Activated T-helper 1 cell treated with anti-CD3 and anti-CD28 coated beads, Interleukin-12 subunit alpha, Interleukin-12 subunit beta, Interleukin-2, Interleukin-4 antibody, amounts not matched to agents 30 ng/mL and 10 ng/mL and 1 ng/mL, durations not matched to agents 14 hours and 24 hours and 36 hours (primary cell): ENCODE measurements around the gene WIPF2. TPM values are rescaled to one million over a fixed set of nuclear protein-coding genes. Genes with fewer than 3 reads are reported as not detected.
"Not testable (repeated sequence)": the region's sequence is repeated elsewhere in the genome, so short reads cannot be mapped to it uniquely, and the experiment has no call there.

ENCODE experiments used
- DNase-seq: peaks from one replicate; pipeline ENCODE4 v3.0.0; 2021; ENCODE audit warnings: low spot score
- H3K27ac Mint-ChIP-seq: one replicate; pipeline ENCODE4 v1.8.0; 2021; ENCODE audit warnings: mild to moderate bottlenecking, mixed read lengths
- H3K27me3 Mint-ChIP-seq: one replicate; pipeline ENCODE4 v1.8.0; 2022; ENCODE audit warnings: mild to moderate bottlenecking, moderate library complexity, mixed read lengths; ENCODE audit not compliant: insufficient read depth
- H3K36me3 Mint-ChIP-seq: one replicate; pipeline ENCODE4 v1.8.0; 2021; ENCODE audit warnings: low read depth, mixed read lengths
- H3K4me1 Mint-ChIP-seq: one replicate; pipeline ENCODE4 v1.8.0; 2021; ENCODE audit warnings: low read depth, mixed read lengths
- H3K4me3 Mint-ChIP-seq: one replicate; pipeline ENCODE4 v1.8.0; 2021; ENCODE audit warnings: mild to moderate bottlenecking, moderate library complexity, mixed read lengths
- H3K9me3 Mint-ChIP-seq: one replicate; pipeline ENCODE4 v1.8.0; 2021; ENCODE audit warnings: mixed read lengths
- intact Hi-C: fragments of 100-400 bp; cut with micrococcal nuclease; formaldehyde crosslinking; loops from one replicate; pipeline ENCODE4 v1.15.1; 2024
- total RNA-seq: library from RNA; stranded (reverse); gene quantifications from 2 replicates; pipeline ENCODE4 v1.2.3, GENCODE V29; 2022

Gene WIPF2
- total RNA-seq, 1 donor from 2014 or later, result 25.8 TPM

DNA sequence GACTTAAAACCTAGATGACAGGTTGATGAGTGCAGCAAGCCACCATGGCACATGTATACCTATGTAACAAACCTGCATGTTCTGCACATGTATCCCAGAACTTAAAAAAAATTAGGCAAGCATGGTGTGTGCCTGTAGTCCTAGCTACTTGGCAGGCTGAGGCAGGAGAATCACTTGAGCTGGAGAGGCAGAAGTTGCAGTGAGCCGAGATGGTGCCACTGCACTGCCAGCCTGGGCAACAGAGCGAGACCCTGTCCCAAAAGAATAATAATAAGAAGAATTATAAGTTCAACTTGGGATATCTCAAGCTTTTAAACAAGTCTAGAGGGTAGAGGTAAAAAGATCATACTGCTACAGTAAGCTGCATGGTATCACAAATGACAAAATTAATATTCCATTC is 78.4 kb downstream of the WIPF2 start:
- Mint-ChIP-seq H3K27ac (no peak overlapping the region), H3K36me3 (peaks cover 49% of the 10 kb centered on the region), H3K4me1 (peaks cover 26% of the 10 kb centered on the region), H3K9me3 (no peaks in the 10 kb centered on the region), H3K4me3 (no peak overlapping the region), H3K27me3 (no peaks in the 10 kb centered on the region)
- no peak for DNase-seq
- intact Hi-C loops, result no loop called here

DNA sequence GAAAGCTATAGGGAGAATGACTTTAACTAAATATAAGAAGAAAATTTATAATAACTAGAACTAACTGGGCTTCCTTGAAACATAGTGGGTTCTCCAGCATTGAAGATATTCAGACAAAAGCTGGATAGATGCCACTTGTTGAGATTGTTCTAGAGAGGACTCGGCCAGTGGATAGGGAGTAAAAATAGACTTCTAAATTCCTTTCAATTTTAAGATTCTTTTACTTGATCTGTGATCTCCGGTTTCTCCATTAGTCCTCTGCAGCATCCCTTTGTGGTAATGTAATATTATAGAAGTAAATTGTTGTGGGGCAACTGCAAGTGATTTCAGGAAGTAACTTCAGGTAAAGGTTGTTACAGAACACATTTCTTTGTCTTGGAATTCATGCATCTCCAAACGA is 79.6 kb downstream of the WIPF2 start:
- Mint-ChIP-seq H3K27me3 (no peaks in the 10 kb centered on the region), H3K36me3 (peaks cover 51% of the 10 kb centered on the region)

DNA sequence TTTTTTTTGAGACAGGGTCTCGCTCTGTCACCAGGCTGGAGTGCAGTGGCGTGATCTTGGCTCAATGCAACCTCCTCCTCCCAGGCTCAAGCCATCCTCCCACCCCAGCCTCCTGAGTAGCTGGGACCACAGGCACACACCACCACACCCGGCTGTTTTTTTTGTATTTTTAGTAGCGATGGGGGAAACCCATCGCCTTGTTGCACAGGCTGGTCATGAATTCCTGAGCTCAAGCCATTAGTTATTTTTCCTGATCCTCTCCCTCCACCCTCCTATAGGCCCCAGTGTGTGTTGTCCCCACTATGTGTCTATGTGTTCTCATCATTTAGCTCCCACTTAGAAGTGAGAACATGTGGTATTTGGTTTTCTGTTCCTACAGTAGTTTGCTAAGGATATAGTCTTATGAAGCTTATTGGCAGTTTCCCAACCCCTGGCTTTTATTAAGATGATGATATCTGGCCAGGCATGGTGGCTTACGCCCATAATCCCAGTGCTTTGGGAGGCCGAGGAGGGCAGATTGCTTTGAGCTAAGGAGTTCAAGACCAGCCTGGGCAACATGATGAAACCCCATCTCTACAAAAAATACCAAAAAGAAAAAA is 80.2 kb downstream of the WIPF2 start:
- H3K27me3 Mint-ChIP-seq, H3K9me3 Mint-ChIP-seq, intact Hi-C loops, H3K4me3 Mint-ChIP-seq, DNase-seq: not testable (repeated sequence)
- Mint-ChIP-seq H3K4me1 (peaks cover 38% of the 10 kb centered on the region), H3K27ac (peak overlapping the region; percentile 9), H3K36me3 (peaks cover 52% of the 10 kb centered on the region)

More for the DNA sequence above, 79.6 kb downstream of the WIPF2 start:
- H3K27ac Mint-ChIP-seq, result no peak overlapping the region
- H3K4me1 Mint-ChIP-seq, result peaks cover 33% of the 10 kb centered on the region
- intact Hi-C loops, result no loop called here
- no peaks in the 10 kb centered on the region for H3K9me3 Mint-ChIP-seq
- no peak for DNase-seq
- no peak overlapping the region for H3K4me3 Mint-ChIP-seq

DNA sequence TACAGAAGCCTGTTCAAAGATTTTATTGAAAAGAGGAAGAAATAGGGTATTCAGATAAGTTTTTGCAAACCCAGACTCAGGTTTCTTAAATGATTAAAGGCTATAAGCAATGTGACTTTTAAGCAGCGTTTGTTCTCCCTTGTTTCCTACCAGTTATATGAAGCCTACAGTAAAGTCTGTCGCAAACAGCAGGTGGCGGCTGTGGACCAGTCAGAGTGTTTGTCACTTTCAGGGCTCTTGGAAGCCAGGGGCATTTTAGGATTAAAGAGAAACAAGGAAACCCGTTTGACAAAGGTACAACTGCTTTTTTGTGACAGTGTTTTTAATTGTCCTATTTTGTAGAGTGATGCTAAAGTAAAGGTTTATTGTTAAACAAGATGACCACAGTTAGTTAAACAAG is 82.2 kb downstream of the WIPF2 start:
- DNase-seq, result no peak
- H3K27ac Mint-ChIP-seq, result no peak overlapping the region
- intact Hi-C loops, result no loop called here
- peaks cover 31% of the 10 kb centered on the region for H3K4me1 Mint-ChIP-seq
- H3K36me3 Mint-ChIP-seq, result peaks cover 38% of the 10 kb centered on the region
- H3K27me3 Mint-ChIP-seq, result no peaks in the 10 kb centered on the region
- no peak overlapping the region for H3K4me3 Mint-ChIP-seq
- no peaks in the 10 kb centered on the region for H3K9me3 Mint-ChIP-seq

DNA sequence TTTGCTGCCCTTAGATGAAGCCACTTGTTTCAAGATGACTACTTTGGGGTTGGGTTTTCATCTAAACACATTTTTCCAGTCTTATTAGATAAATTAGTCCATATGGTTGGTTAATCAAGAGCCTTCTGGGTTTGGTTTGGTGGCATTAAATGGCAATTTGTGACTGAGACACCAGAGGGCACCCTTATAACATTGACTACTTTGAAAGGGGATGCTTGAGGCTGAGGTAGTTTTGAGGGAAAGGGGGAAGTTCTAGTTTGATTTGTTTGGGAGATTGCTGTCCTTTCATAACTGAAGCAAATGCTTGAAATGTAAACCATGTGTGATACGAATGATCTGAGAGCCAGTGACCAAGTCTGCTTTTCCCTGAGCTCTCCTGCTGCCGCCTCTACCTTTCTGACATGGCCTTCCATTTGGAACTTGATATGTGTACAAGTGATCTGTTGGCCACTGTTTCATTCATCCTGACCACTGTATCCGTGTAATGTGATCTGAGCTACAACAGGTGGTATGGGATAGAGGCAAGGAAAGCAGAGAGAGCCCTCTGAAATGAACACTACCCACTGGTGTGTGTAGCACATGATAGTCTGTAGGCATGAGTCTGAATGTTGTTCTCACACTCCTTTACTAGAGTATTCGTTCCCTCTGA is 84.0 kb downstream of the WIPF2 start:
- Mint-ChIP-seq H3K27ac (no peak overlapping the region), H3K9me3 (no peaks in the 10 kb centered on the region), H3K36me3 (peaks cover 27% of the 10 kb centered on the region), H3K27me3 (no peaks in the 10 kb centered on the region), H3K4me3 (no peak overlapping the region), H3K4me1 (peaks cover 22% of the 10 kb centered on the region)
- intact Hi-C loops, result loop anchor here (1.0 kb wide), 2 partner anchors 19 to 52 kb away; no protein-coding TSS in a partner anchor
- DNase-seq, result peak; percentile 25

DNA sequence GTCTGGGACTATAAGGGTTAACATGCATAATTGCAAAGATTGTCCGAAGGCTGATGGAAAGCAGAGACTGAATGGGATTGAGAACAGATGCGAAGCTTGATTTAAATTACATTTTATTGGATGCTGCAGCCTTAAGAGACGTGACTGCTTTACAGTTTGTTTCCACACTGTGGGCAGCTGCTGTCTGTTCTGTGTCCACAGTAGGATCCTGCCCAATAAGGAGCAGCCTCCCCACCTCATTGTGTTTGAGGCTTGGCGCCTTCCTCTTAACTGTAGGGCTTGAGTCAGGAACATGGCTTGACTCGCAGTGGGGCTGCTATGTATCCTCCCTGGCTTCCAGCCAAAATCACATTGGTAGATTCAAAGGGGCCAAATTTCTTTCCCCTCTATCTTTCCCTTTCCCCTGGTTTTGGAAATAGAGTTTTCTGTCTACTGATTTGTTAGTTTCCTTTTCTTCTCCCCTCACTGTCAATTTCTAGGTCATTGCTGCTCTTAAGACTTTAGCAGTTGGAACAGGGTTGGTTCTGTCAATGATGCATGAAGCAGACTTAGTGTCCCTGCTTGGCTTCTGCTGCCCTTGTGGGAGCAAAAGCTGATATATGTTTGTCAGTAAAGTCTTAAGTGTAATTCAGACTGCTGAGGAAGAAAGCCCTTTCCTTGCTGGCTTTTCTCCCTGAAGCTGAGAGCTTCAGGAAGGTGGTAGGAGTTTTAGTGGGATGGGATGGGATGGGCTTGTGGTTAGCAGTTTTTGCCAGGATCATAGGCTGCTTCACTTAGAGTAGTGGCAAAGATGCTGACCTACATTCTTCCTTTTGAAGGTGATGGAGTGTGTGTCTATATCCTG is 84.8 kb downstream of the WIPF2 start:
- Mint-ChIP-seq H3K4me3 (no peak overlapping the region), H3K4me1 (peaks cover 22% of the 10 kb centered on the region), H3K27me3 (no peaks in the 10 kb centered on the region), H3K36me3 (peaks cover 25% of the 10 kb centered on the region), H3K9me3 (no peaks in the 10 kb centered on the region), H3K27ac (no peak overlapping the region)
- no peak for DNase-seq
- intact Hi-C loops, result loop anchor here (1.0 kb wide), 2 partner anchors 18 to 51 kb away; no protein-coding TSS in a partner anchor

DNA sequence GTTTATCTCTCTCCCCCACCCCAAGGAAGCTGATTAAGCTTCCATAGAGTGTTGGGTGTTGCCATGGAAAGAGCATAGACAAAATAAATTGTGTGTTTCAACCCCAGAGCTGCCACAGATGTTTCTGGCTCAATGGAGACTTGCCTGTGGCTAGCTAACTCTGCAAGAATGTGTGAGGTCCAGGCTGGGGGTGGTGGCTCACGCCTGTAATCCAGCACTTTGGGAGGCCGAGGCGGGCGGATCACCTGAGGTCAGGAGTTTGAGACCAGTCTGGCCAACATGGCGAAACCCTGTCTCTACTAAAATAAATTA is 85.4 kb downstream of the WIPF2 start:
- H3K9me3 Mint-ChIP-seq, H3K27ac Mint-ChIP-seq, DNase-seq, intact Hi-C loops, H3K4me3 Mint-ChIP-seq, H3K27me3 Mint-ChIP-seq: not testable (repeated sequence)
- Mint-ChIP-seq H3K36me3 (peaks cover 22% of the 10 kb centered on the region), H3K4me1 (peaks cover 22% of the 10 kb centered on the region)

DNA sequence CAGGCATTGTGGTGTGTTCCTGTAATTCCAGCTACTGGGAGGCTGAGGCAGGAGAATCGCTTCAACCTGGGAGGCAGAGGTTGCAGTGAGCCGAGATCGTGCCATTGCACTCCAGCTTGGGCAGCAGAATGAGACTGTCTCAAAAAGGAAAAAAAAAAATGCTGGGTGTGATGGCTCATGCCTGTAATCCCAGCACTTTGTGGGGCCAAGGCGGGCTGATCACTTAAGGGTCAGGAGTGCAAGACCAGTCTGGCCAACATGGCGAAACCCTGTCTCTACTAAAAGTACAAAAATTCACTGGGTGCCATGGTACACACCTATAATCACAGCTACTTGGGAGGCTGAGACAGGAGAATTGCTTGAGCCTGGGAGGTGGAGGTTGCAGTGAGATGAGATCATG is 85.8 kb downstream of the WIPF2 start:
- H3K4me3 Mint-ChIP-seq, DNase-seq, H3K27me3 Mint-ChIP-seq, H3K27ac Mint-ChIP-seq, intact Hi-C loops, H3K9me3 Mint-ChIP-seq: not testable (repeated sequence)
- peaks cover 22% of the 10 kb centered on the region for H3K4me1 Mint-ChIP-seq
- H3K36me3 Mint-ChIP-seq, result peaks cover 22% of the 10 kb centered on the region

DNA sequence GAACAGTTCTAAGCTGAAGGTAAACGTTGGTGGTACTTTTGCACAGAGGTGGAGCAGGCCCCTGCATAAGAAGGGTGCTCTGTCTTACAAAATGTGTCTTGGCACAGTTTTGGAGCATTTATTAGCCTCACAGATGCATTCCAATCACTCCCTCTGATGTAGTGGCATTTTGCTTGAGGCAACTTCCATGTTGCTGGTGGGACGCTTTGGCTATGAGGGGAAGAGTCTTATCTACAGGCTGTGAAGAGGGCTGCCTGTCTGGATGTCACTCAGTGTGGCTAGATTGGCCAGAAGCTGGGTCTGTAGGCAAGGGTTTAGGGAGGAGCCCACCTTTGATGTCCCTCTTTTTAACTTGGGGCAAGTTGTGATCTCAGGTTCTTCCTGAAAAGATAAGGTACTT is 87.3 kb downstream of the WIPF2 start:
- Mint-ChIP-seq H3K9me3 (no peaks in the 10 kb centered on the region), H3K4me1 (peaks cover 22% of the 10 kb centered on the region), H3K36me3 (peaks cover 16% of the 10 kb centered on the region), H3K27ac (no peak overlapping the region), H3K4me3 (no peak overlapping the region), H3K27me3 (no peaks in the 10 kb centered on the region)
- DNase-seq, result no peak
- intact Hi-C loops, result no loop called here

DNA sequence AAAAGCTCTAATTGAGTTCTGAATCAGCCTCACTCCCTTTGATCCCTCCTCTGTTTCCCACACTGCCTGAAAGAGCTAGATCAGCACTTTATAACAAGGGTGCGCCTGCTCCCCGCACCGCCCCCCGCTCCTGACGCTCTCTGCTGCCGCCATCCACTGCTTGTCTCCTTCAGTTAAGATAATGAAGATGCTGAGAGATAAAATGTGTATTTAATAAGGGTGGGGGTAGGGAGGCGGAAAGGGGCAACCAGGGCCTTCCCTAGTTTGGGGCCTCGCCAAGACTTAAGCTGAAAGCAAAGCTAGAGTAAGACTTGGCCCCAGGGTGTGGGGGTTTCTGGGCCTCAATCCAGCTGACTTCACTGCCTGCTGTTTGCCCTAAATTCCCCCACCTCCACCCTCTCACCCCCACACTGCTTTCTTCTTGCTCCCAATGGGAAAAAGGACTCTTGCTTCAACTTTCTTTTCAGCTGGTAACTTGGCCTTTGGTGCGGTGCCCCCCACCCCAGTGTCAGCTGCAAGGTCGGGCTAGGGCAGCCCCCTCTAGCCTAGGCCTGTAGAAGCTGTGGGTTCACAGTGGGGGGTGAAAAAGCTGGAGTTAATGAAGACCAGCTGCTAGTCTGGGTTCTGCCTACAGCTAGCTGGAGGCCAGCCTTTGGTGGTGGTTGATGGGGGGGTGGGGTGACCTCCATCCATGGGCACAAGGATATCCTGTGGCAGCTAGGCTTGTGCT is 88.1 kb downstream of the WIPF2 start:
- Mint-ChIP-seq H3K4me1 (peaks cover 22% of the 10 kb centered on the region), H3K27ac (no peak overlapping the region), H3K9me3 (no peaks in the 10 kb centered on the region), H3K4me3 (no peak overlapping the region), H3K27me3 (no peaks in the 10 kb centered on the region), H3K36me3 (peaks cover 14% of the 10 kb centered on the region)
- DNase-seq, result no peak
- intact Hi-C loops, result no loop called here

DNA sequence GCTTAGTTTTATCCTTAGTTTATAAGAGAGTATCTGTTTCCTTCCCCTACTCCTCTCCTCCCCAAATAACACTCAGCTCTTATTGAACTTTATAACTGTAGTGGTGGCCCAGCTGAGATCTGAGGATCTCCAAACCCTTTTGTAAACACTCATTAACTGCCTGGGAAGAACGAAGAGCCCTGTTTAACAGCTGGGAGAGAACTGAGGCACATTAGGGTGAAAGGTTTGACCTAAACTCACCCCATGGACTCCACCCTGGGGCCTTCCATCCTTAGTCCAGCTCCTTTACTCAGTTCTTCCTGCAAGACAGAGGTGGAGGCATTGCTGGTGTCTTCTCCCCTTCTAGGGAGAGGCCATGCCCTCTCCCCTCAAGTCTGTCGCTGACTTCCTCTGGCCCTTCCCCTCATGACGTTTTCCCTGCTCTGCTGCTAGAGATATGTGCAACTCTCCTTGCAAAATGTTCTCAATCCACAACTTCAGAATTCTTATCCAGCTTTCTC is 88.7 kb downstream of the WIPF2 start:
- Mint-ChIP-seq H3K36me3 (peaks cover 12% of the 10 kb centered on the region), H3K27me3 (no peaks in the 10 kb centered on the region), H3K4me1 (peaks cover 17% of the 10 kb centered on the region), H3K4me3 (no peak overlapping the region), H3K9me3 (no peaks in the 10 kb centered on the region), H3K27ac (no peak overlapping the region)
- DNase-seq, result no peak
- intact Hi-C loops, result no loop called here

DNA sequence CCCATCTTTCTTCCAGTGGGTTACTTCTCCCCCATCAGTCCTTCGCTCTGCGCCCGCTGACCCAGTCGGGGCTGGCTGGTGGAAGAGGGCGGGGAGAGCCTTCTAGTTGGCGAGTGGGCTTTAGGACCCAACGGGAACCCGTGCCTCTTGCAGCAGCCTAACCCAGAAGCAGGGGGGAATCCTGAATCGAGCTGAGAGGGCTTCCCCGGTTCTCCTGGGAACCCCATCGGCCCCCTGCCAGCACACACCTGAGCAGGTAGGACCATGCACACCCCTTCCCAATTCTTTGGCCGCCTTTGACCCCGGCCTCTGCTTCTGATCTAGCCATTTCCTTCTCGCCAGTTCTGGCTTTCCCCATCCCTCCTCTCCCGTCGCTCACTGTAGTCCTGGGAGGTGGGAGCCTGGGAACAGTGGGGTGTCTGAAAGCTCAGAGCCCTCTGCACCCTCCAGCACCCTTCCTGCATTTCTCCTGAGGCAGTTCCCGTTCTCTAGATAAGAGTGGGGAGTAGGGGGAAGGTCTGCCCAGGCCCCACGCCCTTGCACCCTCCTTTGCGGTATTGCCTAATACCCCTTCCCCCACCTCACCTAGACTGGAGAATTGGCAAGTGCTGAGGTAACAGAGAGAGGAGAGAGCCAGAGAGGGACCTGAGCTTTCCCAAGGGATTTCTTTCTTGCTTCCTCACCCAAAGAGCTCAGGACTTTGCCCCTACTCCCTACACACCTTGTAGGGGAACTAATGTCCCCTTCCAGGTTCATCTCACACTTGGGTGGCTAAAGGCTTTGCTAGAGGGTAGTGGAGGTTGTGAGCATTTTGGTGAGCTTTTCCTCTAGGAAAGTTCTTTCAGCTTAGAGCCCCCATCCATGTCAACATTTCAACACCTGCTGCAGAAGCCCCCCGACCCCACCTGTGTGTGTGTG is 90.2 kb downstream of the WIPF2 start, which contains the start of gene RARA:
RARA (plus strand) TSS at position 150 of the 918 bp plus-strand sequence. CDS start 22,039 bp downstream, outside the sequence.
- H3K27ac Mint-ChIP-seq, result no peak within 1 kb of the TSS
- H3K9me3 Mint-ChIP-seq, result no peaks in the 10 kb centered on the region
- H3K4me1 Mint-ChIP-seq, result peaks cover 12% of the 10 kb centered on the region
- intact Hi-C loops, result no loop called here
- H3K27me3 Mint-ChIP-seq, result no peaks in the 10 kb centered on the region
- H3K4me3 Mint-ChIP-seq, result no peak within 1 kb of the TSS
- DNase-seq, result no peak
- H3K36me3 Mint-ChIP-seq, result peaks cover under 1% of the 10 kb centered on the region
